Ovary (tissue), 9 donors: ENCODE measurements around the gene BCAT1. TPM values are rescaled to one million over a fixed set of nuclear protein-coding genes. Genes with fewer than 3 reads are reported as not detected.
A peak's percentile ranks its signal among the peaks of the same experiment; 100 is the strongest.

Experiments used
- DNase-seq, 5 donors: peaks; one replicate each; pipeline ENCODE4 v3.0.0-alpha.2; 2019 to 2020
- H3K27ac ChIP-seq, 2 donors: fragments of 200-600 bp; one replicate each; pipeline versions ENCODE4 v1.5.1 to v1.8.0; 2019 to 2022
- H3K27me3 ChIP-seq: fragments of 200-600 bp; one replicate; pipeline ENCODE4 v1.8.0; 2022
- H3K36me3 ChIP-seq: fragments of 200-600 bp; sonication (generic); one replicate; pipeline ENCODE4 v1.5.1; 2019
- H3K4me1 ChIP-seq: one replicate; pipeline ENCODE4 v1.8.1; 2013; ENCODE audit warnings: mild to moderate bottlenecking, moderate library complexity; ENCODE audit not compliant: insufficient read depth
- H3K4me3 ChIP-seq: fragments of 200-600 bp; sonication (generic); one replicate; pipeline ENCODE4 v1.5.1; 2017
- H3K9me3 ChIP-seq, 2 donors: fragments of 200-600 bp in 1 of 2; sonication (generic) in 1 of 2; one replicate each; pipeline versions ENCODE4 v1.5.1 to v1.8.1; 2013 to 2019; ENCODE audit warnings: mild to moderate bottlenecking in 1 of 2, moderate library complexity in 1 of 2
- EP300 ChIP-seq: sonication (generic); formaldehyde crosslinking; IDR thresholded peaks from one replicate; pipeline ENCODE4 v1.6.1; 2017; ENCODE audit warnings: antibody characterized with exemption
- POLR2A ChIP-seq: fragments of 450-650 bp; IDR thresholded peaks from one replicate; pipeline ENCODE4 v1.6.1; 2017; ENCODE audit warnings: antibody characterized with exemption, mild to moderate bottlenecking, moderate library complexity
- whole genome bisulfite sequencing, 3 donors: extraction: QIAGEN DNeasy Blood & Tissue Kit in 1 of 3; methylation state at CpG; one replicate each; pipeline versions ENCODE4 v1.1.5 to v1.1.7; 2013 to 2017; 5-methylcytosine and 5-hydroxymethylcytosine counted together
- intact Hi-C, 4 donors: fragments of 100-400 bp; cut with DNase I; formaldehyde crosslinking; loops; one replicate each; pipeline versions ENCODE4 v1.11.0 to v1.15.1; 2022 to 2023
- polyA plus RNA-seq, 2 donors: library from polyadenylated mRNA; stranded (reverse); fragments of 200-250 nt in 1 of 2; fragments of 350-450 nt in 1 of 2; fragmentation: Illumina TruSeq in 1 of 2; extraction: RNeasy Lipid Tissue Mini Kit (QIAGEN cat#74804) in 1 of 2; gene quantifications; one replicate each; pipeline ENCODE4 v1.2.3, GENCODE V29; 2013 to 2014
- total RNA-seq, 7 donors: library from RNA; depleted of rRNA in 2 of 7; stranded (reverse); fragments of >200 nt in 2 of 7; fragmentation: NEBNext Ultra II Directional in 3 of 7; extraction: Animal tissue kit (Norgen Biotek cat#: 25700) in 3 of 7; gene quantifications; one replicate each; pipeline versions ENCODE4 v1.1.0 to v1.2.4, GENCODE V29; 2016 to 2023
- TF ChIP-seq, protein P1 (sequence below), 3 donors: fragments of 450-650 bp in 2 of 3; fragments of 200-600 bp in 1 of 3; IDR thresholded peaks; one replicate each; pipeline versions ENCODE4 v1.5.1 to v1.8.0; 2016 to 2022; ENCODE audit warnings: antibody characterized with exemption in 3 of 3, mild to moderate bottlenecking in 1 of 3
- donor health status: DM: no; HTN: no; CAD: no; lungs with moderate emphysema.
- donor health status: DM: no; HTN: no; CAD: no.
- donor health status: Bipolar disorder and iron deficiency.
- donor health status: DM: yes; HTN: yes; CAD: no.
- donor health status: DM: no; HTN: no; CAD: no.
- donor health status: DM: yes; HTN: yes; CAD: no.

BCAT1 gene
- total and polyA plus RNA-seq, 9 donors = 12.0 to 106 (median 31.7) TPM

- H3K4me1 ChIP-seq = peaks cover 17% of the 10 kb centered on the region
- intact Hi-C loops = no loop called here
- WGBS, 3 donors = 90 to 95% (median 92%) methylated on average over 2 of the region's 2 CpGs
- DNase-seq = no peak
- H3K36me3 ChIP-seq = no peaks in the 10 kb centered on the region
- TF ChIP-seq EP300 (no peak), POLR2A (no peak)
- TF ChIP-seq, protein P1, sequence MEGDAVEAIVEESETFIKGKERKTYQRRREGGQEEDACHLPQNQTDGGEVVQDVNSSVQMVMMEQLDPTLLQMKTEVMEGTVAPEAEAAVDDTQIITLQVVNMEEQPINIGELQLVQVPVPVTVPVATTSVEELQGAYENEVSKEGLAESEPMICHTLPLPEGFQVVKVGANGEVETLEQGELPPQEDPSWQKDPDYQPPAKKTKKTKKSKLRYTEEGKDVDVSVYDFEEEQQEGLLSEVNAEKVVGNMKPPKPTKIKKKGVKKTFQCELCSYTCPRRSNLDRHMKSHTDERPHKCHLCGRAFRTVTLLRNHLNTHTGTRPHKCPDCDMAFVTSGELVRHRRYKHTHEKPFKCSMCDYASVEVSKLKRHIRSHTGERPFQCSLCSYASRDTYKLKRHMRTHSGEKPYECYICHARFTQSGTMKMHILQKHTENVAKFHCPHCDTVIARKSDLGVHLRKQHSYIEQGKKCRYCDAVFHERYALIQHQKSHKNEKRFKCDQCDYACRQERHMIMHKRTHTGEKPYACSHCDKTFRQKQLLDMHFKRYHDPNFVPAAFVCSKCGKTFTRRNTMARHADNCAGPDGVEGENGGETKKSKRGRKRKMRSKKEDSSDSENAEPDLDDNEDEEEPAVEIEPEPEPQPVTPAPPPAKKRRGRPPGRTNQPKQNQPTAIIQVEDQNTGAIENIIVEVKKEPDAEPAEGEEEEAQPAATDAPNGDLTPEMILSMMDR (IDR thresholded peaks at IDR 0.05) = no peak
- H3K27me3 ChIP-seq = no peaks in the 10 kb centered on the region
- H3K4me3 ChIP-seq = no peak overlapping the region
- no peaks in the 10 kb centered on the region for H3K9me3 ChIP-seq
- H3K27ac ChIP-seq = peak overlapping the region in 1 of 2 donors; percentile 26
Measured at GRCh38 chr12:24835377-24835776, 113.5 kb downstream of the BCAT1 start.

GRCh38 chr12:24833513-24833912 is 115.4 kb downstream of the BCAT1 start:
- Histone ChIP-seq H3K4me3 (no peak overlapping the region), H3K27ac (no peak overlapping the region), H3K4me1 (peaks cover 10% of the 10 kb centered on the region), H3K9me3 (no peaks in the 10 kb centered on the region), H3K36me3 (no peaks in the 10 kb centered on the region), H3K27me3 (no peaks in the 10 kb centered on the region)
- 93 to 99% (median 98%) methylated on average over 3 of the region's 3 CpGs for WGBS, 3 donors
- DNase-seq = no peak
- intact Hi-C loops = no loop called here
- TF ChIP-seq POLR2A (no peak), EP300 (no peak)
- TF ChIP-seq, protein P1 (IDR thresholded peaks at IDR 0.05) = no peak

GRCh38 chr12:24823808-24824515 is 124.9 kb downstream of the BCAT1 start:
- TF ChIP-seq, protein P1 (IDR thresholded peaks at IDR 0.05) = no peak
- TF ChIP-seq POLR2A (no peak), EP300 (no peak)
- H3K27ac ChIP-seq = no peak overlapping the region
- peaks cover 11% of the 10 kb centered on the region for H3K4me1 ChIP-seq
- no peak overlapping the region for H3K4me3 ChIP-seq
- WGBS, 3 donors = 74 to 78% (median 77%) methylated on average over 5 of the region's 5 CpGs
- intact Hi-C loops = no loop called here
- DNase-seq = no peak
- no peaks in the 10 kb centered on the region for H3K27me3 ChIP-seq
- no peaks in the 10 kb centered on the region for H3K9me3 ChIP-seq
- no peaks in the 10 kb centered on the region for H3K36me3 ChIP-seq

GRCh38 chr12:24822121-24822899 is 126.6 kb downstream of the BCAT1 start:
- Histone ChIP-seq H3K36me3 (no peaks in the 10 kb centered on the region), H3K27me3 (no peaks in the 10 kb centered on the region), H3K4me1 (peaks cover 11% of the 10 kb centered on the region), H3K4me3 (no peak overlapping the region), H3K9me3 (no peaks in the 10 kb centered on the region), H3K27ac (no peak overlapping the region)
- TF ChIP-seq POLR2A = no peak
- TF ChIP-seq EP300 = no peak
- TF ChIP-seq, protein P1 (IDR thresholded peaks at IDR 0.05) = no peak
- WGBS, 3 donors = 19 to 25% (median 20%) methylated on average over 5 of the region's 5 CpGs
- no peak for DNase-seq
- intact Hi-C loops = no loop called here
